SH-SY5Y (cell line): ENCODE measurements around the gene MAPK8IP3.

Source experiments
- GATA2 ChIP-seq: IDR thresholded peaks from 2 replicates; pipeline ENCODE4 v1.6.1; 2011; ENCODE audit warnings: mild to moderate bottlenecking, low read depth, low read length
- GATA3 ChIP-seq: IDR thresholded peaks from 2 replicates; pipeline ENCODE4 v1.6.1; 2011; ENCODE audit warnings: low read depth, mild to moderate bottlenecking, low read length, moderate library complexity

Gene MAPK8IP3

DNA sequence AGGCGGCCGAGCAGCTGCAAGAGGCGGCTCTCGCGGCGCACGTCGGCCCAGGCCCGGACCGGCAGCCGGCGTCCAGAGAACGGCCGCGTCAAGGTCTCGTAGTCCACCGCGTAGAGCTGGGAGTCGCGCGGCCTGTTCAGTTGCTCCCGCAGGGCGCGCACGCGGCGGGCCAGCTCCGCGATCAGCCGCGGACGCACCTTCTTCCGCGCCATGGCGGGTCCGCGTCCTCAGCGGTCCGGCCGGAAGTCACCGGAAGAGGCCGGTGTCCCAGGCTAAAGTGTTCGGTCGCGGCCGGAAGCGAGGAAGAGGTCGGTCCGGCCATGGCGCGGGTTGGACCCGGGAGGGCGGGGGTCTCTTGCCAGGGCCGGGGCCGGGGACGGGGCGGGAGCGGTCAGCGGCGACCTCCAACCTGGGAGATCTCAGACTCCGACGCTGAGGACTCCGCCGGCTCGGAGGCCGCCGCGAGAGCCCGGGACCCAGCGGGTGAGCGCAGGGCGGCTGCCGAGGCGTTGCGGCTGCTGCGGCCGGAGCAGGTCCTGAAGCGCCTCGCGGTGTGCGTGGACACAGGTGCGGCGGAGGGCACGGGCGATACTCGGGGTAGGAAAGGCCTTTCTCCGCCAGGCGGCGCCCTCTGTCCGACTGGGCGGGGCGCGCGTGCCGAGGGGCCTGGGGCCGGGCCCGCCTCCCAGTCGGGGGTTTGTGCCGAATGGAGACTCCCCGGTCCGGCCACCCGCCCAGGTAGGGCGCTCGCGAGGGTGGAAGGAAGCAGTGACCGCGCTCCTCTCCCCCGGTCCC is 67.1 kb downstream of the MAPK8IP3 start, which contains the start of gene MRPS34:
Gene MRPS34, minus strand, starts transcription at position 227 of the 795 bp plus-strand sequence. Its CDS starts 15 bp downstream, at position 212.
- TF ChIP-seq GATA3 (no peak), GATA2 (no peak)

DNA sequence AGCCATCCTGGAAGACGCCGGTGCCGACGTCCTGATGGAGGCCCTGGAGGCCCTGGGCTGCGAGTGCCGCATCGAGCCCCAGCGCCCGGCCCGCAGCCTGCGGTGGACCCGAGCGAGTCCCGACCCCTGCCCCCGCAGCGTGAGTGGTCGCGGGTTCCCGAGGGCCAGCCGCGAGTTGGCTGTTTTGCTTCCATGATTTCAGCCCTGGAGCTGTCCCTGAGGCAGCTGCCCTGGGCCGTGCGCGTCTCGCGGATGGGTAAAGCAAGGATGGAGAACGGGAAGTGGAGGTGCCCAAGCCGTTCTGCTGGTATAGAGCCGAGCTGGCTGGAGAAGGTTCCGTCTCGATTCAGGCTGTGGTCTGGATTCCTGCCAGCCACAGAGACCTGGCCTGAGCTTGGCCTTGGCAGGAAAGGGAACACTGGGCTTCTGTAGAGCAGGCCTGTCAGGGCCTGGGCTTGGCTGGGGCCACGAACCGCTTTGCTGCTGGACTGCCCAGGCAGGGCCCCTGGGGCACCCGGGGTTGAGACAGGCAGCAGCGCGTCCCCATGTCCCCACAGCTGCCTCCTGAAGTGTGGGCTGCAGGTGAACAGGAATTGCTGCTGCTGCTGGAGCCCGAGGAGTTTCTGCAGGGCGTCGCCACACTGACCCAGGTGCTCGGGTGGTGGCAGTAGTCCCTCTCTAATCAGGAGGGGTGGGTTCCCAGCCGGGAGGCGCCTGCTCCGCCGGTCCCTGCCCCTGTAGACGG is 67.9 kb downstream of the MAPK8IP3 start:
- TF ChIP-seq GATA3: no peak
- TF ChIP-seq GATA2: no peak

DNA sequence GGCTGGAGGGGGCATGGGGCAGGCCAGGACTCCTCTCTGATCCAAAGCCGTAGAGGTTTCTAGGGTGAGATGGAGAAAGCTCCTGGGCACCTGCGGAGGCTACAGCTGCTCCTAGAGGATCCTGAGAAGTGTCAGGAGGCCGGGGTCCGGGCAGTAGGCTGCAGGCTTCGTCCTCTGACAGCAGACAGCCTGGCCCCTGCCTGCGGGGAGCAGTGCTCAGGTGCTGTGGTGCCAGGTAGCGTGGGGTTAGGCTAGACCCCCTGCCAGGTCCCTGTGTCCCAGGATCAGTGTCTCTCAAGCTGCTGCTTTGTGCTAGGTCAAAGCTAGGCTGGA is 68.4 kb downstream of the MAPK8IP3 start:
- TF ChIP-seq GATA3 (no peak), GATA2 (no peak)

DNA sequence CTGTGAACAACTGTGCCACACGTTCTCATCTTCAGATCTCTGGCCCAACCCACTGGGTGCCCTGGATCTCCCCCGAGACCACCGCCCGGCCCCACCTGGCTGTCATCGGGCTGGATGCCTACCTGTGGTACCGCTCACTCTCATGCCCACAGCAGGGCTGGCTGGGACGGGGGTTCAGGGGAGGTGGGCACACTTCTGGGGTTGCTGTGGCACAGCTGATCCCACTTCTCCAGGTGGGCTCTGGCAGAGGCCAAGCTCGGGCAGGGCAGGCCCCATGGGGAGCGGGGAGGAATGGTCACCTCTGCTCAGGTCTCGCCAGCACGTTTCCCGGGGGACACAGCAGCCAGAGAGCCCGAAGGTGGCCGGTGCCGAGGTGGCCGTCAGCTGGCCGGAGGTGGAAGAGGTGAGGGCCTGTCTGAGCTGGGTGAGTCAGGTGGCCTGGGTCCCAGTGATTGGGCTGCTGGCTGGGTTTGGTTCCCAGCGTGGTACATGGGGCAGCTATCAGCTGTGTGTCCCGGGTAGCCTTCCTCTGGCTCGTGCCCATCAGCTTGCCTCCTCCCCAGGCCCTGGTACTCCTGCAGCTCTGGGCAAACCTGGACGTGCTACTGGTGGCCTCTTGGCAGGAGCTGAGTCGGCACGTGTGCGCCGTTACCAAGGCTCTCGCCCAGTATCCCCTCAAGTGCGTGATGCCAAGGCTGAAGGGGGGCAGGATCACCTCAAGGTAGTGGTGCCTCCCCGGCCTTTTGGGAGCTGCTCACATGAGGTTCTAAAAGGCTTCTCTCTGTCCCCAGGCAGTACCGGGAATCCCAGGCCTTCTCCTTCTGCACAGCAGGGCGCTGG is 69.2 kb downstream of the MAPK8IP3 start:
- TF ChIP-seq GATA2: no peak
- no peak for TF ChIP-seq GATA3

DNA sequence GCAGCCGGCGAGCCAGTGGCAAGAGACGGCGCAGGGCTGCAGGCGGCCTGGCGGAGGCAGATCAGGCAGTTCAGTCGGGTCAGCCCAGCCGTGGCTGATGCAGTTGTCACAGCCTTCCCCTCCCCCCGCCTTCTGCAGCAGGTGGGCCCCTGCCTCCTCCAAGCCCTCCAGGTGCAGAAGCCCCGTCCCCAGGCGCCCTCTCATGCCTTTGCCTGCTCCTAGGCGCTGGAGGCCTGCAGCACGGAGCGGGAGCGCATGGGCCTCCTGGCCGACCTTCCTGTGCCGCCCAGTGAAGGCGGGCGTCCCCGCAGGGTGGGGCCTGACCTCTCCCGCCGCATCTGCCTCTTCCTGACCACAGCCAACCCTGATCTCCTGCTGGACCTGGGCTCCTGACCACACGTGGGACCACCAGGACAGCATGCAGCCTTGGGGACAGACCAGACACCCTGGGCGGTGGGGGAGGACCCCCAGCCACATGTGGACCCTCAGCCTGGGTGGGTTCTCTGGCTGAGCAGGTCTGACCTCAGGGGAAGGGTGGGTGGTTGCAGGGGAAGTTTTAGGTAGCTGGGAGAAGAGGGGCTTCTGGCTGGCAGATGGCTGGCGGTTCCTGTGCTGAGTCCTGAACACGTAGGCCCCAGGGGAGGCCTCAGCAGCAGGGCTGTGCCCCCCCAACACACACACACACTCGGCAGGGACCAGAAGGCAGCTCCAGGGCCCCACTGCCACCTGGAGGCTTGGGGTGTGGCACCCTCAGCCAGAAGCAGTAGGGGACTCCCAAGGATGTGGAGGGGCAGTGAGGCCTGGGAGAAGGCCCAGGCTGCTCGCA is 70.1 kb downstream of the MAPK8IP3 start:
- TF ChIP-seq GATA3: no peak
- TF ChIP-seq GATA2: no peak

DNA sequence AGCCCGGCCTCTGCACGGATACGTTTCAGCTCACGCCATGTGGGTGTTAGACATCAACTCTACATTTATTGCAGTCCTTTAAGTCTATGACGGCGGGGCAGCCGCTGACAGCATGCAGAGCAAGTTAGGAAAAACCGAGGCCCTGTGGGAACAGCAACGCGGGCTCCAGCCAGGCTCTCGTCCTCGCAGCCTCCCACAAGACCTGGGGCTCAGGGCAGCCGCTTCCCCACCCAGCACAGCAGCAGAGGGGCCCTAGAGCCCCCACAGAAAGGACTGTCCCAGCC is 70.6 kb downstream of the MAPK8IP3 start:
- TF ChIP-seq GATA2 (no peak), GATA3 (no peak)

DNA sequence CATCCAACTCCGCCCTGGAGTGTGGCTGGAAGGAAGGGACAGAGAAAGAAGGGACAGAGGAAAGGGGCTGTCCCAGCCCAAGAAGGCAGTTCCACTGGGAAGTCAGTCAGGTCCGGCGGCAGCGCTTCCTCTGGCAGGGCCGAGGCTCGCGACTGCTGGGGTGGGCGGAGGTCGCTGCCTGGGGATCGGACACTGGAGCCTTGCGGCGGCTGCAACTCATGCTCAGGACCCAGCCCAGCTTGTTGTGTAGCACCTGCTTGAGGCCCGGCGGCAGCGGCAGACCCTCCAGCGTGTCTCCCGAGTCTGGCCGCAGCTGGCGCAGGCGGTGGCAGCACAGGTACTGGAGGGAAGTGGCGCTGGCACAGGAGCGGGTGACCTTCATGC is 71.0 kb downstream of the MAPK8IP3 start:
- no peak for TF ChIP-seq GATA3
- no peak for TF ChIP-seq GATA2

DNA sequence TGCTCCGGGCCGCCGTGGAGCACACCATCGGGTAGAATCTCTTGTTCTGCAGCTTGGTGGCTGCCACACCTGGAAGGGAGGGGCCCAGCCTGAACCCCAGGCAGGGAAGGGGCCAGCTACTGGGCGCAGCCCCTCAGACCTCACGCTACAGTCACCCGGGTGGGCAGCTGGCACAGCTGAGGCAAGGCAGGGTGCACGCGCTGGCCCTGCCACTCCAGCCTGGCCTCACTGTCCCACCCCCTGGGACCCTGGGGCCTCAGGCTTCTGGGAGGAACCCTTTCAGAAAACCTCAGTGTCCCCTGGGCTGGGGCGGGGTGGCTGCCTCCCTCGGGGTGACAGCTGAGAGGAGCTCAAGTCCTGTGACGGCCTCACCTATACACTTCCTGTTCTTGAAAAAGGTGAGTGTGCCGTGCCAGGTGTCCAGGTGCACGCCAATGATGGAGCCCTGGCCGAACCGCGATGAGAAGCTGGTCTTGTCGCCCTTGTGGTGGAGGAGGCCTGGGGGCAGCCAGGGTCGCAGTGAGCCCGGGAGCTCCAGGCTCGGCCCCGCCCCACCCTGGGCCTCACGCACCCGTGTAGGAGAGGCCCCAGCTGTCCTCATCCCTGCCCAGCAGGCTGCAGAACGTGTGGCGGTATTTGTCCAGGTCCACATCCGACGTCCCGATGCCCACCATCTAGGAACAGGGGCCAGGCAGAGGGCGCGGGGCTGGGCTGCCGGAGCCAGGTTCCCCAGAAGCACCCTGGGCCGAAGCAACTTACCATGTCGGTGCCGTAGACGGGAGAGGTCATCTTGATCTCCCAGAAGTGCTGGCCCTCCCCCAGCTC is 71.6 kb downstream of the MAPK8IP3 start:
- TF ChIP-seq GATA3: no peak

DNA sequence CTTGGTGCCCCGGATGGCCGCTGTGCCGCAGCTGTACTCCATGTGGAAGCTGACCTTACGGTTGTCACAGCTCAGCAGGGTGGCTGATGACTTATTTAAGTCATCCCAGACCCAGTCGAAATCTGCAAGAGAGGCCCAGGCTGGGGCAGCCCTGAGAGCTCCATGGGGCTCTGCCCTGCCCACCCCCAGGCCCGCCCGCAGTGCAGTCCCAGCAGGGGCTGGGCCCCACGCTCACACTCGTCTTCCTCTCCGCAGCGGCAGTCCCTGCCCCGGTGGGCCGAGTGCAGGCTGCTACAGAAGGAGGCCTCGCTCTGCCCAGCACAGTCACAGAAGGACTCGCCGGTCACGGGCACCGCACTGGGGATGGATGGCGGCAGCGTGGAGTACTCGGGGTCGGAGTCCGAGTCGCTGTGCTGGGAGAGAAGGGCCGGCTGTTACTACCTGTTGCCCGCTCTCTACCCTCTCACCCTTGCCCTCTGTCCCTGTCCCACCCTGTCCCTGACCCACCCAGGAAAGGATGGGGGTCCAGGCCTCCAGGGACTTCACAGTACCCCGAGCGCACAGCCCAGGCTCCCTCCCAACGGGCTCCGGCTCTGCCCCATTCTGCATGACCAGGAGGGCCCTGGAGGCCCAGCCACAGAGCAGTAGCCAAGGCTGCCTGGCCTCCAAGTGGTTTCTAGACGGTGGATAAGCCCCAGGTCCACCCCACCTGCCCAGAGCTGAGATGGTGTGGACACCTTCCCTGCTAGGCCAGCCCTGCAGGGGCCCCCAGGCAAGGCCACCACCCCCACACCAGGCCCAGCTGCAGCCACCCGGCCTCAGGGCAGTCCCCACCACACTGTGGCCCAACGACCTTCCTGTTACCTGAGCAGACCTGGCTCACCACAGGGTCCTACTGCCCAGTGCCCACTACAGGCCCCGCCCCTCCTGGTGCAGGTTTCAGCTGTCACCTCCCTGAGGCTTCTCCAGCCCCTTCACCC is 72.5 kb downstream of the MAPK8IP3 start:
- no peak for TF ChIP-seq GATA3
- TF ChIP-seq GATA2: no peak

DNA sequence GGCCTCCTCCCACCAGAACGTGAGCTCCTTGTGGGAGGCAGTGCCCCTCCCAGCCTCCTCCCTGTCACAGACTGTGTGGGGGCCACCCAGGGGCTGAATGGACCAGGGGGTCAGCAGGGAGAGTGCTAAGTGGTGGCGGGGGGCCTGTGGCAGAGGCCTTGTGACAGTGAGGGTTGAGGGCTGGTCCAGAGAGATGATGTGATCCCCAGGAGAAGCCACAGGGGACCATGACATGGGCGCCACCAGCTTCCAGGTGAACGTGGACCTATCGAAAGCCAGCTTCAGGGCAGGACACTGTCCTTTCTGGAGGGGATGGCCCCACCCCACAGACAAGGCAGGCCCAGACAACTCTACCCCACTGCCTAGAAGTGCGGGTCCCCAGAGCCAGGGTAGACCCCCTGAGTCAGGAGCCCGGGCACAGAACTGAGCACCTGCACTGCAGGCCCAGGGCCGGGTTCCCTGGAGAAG is 73.3 kb downstream of the MAPK8IP3 start:
- TF ChIP-seq GATA2: no peak
- no peak for TF ChIP-seq GATA3

DNA sequence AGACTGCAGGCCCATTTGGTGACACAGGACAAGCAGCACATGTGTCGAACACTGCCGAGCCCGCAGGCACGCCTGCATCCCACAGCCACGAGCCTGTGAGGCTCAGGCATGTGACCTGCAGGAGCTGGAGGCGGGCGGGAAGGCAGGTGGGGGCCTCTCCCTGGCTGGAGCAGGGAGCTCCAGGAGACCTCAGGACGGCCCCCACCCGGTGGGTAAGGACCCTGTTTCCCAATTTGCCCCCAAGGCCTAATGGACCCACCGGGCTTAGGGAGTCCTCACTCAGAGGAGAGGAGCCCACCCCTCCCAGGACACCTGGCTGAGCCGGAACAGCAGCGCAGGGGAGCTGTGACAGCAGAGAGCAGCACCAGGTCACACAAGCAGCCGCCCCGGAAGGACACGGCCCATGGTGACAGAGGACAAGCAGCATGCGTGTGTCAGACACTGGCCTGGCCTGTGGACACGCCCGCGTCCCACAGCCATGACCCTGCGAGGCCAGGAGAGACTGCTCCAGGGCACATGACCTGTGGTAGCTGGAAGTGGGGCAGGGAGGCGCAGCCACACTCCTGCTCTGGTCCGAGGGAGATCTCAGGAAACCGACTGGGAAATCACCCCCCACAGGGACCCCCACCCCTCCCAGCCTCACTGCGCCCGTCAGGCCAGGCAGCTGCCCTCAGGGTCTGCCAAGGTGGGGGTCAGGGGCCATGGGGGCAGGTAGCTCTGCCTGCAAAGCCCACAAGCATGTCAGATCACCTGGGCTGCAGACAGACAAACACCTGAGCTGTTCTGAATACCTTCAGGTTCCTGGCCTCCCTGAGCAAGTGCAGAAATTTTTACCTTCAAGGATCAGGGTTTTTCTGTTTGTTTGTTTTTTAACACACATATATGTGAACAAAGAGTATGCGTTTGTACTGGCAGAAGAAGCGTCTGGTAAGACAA is 74.0 kb downstream of the MAPK8IP3 start:
- TF ChIP-seq GATA3 (no peak), GATA2 (no peak)
